Right renal pelvis (tissue), 4 donors: ENCODE results near the gene C22orf39. TPM values are rescaled to one million over a fixed set of nuclear protein-coding genes. Genes with fewer than 3 reads are reported as not detected.
A peak's percentile ranks its signal among the peaks of the same experiment; 100 is the strongest.

Source experiments
- DNase-seq, 4 donors: peaks; one replicate each; pipeline ENCODE4 v3.0.0-alpha.2; 2013; ENCODE audit warnings: low read depth in 4 of 4, low spot score in 3 of 4, missing footprints in 1 of 4
- polyA plus RNA-seq, 4 donors: library from polyadenylated mRNA; unstranded; fragments of 120-200 nt; gene quantifications; one replicate each; pipeline ENCODE4 v1.2.1, GENCODE V29; 2013; ENCODE audit not compliant: insufficient read length in 4 of 4

The C22orf39 gene, protein sequence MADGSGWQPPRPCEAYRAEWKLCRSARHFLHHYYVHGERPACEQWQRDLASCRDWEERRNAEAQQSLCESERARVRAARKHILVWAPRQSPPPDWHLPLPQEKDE
- polyA plus RNA-seq = 10 to 100 TPM; 42.9 to 47.0 (median 44.3) TPM

DNA sequence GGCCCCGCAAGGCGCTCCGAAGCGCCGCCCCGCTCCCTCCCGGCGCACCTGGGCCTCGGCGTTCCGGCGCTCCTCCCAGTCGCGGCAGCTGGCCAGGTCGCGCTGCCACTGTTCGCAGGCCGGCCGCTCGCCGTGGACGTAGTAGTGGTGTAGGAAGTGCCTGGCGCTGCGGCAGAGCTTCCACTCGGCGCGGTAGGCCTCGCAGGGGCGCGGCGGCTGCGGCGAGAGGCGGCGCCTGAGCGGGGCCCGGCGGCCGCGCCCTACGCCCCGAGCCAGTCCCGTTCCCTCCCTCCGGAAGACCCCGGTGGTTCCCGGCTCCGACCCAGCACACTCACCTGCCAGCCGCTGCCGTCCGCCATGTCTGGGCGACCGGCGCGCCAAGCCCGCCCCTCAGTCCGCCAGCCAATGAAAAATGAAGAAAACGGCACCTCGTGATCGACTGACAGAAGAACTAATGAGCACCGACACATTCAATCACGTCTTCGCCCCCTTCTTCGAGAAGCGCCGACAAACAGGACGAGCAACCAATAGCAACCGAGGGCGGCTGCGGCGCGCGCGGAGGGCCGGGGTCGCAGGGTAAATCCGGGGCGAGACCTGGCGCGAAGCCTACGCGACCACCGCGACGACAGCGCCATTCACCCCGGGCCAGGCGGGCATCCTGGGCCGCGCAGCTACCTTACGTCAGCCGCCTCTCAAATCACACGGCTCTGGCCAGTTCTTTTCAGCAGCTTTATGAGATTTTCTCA lies at the start of gene C22orf39:
Gene C22orf39 (minus strand): TSS at position 382 of the 746 bp plus-strand sequence. CDS start 23 bp downstream, at position 359.
- DNase-seq = peak; percentile 81 to 84 (median 83)

DNA sequence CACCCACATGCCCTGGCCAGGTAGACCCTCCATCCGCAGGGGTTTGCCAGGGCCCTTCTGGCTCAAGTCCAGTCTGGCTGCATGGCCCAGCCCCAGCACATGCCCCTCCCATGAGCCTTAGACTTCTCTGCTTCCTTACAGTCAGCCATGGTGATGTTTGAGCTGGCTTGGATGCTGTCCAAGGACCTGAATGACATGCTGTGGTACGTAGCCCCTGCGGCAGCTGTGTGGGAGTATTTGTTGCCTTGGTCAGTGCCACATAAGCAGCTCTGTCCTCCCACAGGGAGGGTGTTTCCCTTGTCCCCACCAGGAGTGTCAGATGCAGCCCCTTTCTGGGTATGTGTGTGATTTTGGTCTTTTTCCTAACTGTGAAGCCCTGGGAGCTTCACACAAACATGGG lies 49.7 kb upstream of the C22orf39 start:
- DNase-seq = no peak

DNA sequence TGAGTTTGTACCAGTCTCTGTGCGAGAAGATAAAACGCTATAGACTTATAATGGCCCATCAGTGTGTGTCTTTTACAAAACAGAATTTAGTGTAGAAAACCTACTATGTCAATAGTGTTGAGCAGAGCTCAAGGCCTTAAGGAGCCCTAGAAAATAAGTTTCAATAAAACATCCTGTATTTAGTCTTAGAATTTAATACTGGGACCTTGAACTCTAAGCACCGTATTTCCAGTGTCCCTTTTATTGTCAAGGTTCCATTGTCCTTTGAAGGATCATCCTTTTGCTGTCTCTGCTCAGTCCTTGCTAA lies 48.8 kb upstream of the C22orf39 start:
- no peak for DNase-seq

DNA sequence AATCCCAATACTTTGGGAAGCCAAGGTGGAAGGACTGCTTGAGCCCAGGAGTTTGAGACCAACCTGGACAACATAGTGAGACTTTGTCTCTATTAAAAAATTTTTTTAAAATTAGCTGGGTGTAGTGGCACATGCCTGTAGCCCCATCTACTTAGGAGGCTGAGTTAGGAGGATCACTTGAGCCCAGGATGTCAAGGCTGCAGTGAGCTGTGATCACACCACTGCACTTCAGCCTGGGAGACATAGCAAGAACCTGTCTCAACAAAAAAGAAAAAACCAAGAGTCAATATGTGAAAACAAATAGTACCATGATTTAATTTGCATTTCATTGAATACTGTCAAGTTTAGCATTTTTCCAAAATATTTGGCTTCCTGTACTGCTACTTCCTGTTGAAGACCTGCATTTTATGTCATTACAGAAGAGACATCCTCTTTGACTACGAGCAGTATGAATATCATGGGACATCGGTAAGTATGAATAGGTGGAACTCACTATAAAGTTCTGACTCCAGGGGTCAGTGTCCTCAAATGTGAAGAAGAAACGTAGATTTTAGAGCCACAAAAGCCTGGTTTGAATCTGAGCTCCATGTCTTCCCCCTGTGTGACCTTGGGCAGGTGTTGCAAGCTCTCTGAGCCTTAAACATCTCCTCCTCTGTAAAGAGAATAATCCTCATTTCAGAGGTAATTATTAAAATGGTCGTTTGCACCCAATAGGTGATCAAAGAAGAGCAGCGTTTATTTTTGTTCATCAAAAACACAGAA lies 48.2 kb upstream of the C22orf39 start:
- DNase-seq = no peak

DNA sequence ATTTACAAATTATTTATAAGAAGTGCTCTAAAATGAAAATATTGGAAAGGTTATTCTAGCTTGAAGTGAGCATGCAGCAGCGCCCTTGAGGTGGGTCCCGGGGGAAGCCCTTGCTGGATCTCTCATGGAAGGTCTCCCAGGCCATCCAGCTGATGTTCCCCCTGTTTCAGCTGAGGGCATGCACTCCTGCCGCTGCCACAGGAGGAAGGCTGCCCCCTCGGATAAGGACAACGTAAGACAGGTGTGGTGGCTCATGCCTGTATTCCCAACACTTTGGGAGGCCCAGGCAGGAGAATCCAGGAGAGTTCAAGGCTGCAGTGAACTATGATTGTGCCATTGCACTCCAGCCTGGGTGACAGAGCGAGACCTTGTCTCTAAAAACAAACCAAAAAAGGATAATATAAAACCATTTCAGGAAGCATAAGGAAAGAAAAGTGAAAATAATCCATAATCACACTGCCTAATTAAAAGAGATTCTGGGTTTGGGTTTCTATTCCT lies 47.2 kb upstream of the C22orf39 start:
- no peak for DNase-seq

DNA sequence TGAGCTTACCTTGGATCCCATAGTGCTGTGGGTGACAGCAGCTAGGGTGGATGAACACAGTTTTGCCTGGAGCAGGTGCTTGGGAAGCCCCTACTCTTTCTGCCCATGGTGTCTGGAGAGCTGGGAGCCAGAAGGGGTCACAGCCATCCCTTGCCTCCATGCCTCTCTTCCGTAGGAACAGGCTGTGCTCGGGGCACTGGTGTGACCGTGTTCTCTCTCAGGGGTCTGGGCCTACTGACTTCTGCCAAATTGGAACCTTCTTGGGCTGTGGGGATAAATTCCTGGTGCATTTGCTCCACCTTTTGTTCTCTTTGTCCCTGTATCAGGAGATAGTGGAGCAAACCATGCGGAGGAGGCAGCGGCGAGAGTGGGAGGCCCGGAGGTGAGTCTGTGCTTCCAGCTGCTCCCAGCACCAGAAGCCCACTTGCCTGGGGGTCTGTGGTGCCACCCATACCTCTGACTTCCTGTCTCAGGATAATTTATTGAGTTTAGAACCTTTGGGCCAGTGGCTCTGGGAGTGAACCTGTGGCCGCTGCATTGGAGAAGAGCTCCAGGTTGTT lies 46.6 kb upstream of the C22orf39 start:
- no peak for DNase-seq

DNA sequence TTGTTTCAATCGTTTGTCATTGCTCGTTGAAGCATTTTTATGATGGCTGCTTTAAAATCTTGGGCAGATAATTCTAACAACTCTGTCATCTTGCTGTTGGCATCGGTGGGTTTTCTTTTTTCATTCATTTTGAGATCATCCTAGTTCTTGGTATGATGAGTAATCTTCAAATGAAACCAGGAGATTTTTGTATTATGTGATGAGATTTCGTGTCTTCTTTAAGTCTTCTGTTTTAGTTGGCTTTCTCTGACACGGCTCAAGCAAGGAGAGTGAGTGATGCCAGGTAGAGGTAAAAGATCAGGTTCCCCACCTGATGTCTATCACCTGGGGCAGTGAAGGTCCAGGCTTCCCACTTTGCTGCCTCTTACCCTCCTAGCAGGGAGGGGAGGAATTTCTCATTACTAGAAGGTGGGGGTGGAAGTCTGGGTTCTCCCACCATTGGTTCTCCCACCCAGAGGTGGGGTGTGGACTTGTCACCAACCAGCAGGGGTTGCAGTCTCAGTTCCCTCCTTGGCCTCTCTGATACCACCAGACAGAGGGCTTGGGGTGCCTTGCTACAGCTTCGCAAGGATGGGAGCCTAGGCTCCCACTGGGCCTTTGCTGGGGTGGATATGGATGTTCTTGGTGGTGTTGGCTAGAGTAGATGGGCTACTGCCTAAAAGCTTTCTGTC lies 45.1 kb upstream of the C22orf39 start:
- DNase-seq = no peak

DNA sequence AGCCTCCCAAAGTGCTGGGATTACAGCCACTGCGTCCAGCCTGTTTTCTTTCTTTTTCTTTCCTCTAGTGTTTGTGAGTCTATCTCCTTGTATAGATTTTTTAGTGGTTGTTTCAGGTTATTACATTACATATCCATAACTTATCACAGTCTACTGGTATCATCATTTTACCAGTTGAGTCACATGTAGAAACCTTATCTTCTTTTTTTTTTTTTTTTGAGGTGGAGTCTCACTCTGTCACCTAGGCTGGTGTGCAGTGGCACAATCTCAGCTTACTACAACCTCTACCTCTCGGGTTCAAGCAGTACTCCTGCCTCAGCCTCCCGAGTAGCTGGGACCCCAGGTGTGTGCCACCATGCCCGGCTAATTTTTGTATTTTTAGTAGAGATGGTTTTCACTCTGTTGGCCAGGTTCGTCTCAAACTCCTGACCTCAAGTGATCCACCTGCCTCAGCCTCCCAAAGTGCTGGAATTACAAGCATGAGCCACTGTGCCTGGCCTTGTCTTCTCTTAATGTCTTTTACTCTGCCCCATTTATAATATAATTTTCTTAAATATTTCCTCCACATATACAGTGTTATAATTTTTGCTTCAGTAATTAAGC lies 43.2 kb upstream of the C22orf39 start:
- DNase-seq = no peak

DNA sequence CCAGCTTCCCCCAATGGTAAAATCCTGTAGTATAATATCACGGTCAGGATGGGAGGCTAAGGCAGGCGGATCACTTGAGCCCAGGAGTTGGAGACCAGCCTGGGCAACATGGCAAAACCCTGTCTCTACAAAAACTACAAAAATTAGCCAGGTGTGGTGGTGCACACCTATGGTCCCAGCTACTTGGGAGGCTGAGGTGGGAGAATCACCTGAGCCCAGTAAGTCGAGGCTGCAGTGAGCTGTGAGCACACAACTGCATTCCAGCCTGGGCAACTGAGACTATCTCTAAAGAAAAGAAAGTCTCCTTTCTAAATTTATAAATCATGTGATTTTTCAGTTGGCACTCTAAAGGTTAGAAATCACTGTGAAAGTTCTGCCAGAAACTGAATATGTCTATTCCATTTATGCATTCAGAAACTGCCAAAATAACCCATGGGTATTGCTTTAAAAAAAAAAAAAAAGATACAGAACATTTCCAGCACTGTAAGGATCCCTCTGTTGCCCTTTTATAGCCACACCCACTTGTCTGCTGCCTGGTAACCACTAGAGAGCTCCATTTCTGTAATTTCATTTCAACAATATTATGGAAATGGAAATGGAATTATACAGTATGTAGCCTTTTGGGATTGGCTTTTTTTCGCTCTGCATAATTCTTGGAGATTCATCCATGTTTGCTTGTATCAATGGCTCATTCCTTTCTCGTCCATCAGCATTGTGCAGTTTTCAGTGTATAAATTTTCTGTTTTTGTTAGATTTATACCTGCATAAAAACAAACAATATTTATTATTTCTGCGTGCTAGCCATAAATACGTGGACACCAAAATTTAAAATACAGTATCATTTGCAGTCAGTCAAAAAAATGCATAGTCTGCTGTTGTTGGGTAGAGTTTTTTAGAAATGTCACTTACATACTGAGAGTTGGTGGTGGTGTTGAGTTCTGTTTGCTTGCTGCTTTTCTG lies 41.7 kb upstream of the C22orf39 start:
- DNase-seq = no peak

DNA sequence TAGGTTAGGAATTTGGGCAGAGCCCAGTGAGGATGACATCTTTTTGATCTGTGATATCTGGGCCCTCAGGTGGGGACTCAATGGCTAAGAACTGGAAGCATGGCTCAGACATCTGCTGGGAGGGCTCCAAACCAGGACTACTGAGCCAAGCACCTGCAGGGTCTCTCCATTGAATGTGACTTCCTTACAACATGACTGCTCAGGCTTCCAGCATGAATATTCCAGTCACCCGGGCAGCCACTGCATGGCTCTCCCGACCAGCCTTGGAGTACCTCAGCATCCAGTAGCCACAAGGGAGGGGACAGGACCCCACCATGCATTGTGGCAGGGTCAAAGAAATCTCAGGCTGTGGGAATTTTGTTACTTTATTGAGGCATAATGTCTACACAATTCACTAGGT lies 40.8 kb upstream of the C22orf39 start:
- no peak for DNase-seq

DNA sequence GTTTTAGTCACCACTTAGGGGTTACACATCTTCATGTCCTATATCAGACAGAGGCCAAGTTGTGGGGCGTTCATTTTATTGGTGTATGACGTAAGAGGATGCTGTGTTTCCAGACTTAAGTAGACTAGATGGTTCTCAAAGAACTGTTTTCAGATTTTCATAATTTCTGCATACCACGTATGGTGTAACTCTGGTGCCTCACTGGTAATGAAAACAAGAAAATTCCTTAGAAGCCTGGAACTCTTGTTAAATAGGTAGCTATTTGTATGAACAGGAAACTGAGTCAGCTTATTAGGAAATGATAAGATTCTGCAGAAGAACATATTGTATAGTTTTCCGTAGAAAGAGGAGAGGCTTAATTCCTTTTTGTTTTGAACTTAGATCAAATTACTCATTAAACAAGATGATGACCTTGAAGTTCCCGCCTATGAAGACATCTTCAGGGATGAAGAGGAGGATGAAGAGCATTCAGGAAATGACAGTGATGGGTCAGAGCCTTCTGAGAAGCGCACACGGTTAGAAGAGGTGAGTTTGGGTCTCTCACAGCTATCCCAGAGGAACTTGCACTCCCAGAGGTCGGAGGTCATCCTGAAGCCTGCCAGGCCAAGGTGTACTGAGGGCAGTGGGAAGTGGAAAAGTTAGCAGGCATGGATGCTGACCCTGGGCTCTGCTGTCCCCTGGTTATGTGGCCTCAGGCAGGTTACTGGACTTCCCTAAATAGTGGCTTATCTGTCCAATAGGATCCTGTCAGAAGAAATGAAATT lies 36.2 kb upstream of the C22orf39 start:
- no peak for DNase-seq

DNA sequence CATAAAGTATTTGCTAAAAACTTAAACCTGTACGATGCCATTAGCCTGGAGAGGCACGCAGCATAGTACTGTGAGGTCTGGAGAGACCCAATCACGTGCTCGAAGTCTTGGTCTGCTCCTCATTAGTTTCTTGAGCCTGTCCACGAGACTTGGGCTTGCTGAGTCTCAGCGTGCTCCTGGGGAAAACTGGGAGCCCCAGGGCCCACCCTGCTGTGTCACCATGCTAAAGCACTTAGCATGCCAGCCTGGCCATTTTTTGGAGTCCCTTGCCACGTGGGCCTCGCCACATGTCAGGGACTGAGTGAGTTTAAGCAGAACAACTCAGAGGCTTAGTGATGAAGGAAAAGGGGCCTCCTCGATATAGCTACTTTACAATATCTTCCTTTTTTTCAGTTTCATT lies 34.8 kb upstream of the C22orf39 start:
- no peak for DNase-seq

DNA sequence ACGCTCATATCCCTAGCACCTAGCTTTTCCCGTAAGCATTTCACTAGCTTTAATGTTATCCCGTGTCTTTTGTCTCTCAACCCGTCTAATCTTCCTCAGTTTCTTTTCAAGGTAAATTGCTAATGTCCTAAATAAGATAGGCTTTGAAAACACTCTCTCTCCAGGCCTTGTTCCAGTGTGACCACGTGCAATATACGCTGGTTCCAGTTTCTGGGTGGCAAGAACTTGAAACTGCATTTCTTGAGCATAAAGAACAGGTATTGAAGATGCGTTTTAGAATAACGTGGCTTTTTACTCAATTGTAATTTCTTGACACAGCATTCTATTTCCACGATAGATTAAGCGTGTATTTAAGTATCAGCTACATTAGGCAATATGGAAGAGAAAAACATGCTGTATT lies 33.3 kb upstream of the C22orf39 start:
- no peak for DNase-seq

DNA sequence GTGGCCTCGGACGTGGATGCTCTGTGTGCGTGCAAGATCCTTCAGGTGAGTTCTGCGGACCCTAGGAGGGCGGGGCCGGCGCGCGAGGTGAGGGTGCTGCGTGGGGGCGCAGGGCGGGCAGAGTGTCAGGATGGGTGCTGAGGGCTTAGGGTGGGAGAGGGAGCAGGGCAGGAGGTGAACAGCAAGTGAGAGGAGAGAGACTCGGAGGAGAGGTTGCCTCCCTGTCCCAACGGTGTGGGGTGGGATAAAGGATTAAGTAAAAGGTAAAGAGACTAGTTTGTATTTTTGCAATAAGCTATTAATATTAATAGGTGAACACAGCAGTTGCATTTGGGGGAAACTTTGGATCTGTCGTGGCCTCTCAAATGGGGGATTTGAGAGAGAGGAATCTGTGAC lies 32.7 kb upstream of the C22orf39 start:
- DNase-seq = no peak

DNA sequence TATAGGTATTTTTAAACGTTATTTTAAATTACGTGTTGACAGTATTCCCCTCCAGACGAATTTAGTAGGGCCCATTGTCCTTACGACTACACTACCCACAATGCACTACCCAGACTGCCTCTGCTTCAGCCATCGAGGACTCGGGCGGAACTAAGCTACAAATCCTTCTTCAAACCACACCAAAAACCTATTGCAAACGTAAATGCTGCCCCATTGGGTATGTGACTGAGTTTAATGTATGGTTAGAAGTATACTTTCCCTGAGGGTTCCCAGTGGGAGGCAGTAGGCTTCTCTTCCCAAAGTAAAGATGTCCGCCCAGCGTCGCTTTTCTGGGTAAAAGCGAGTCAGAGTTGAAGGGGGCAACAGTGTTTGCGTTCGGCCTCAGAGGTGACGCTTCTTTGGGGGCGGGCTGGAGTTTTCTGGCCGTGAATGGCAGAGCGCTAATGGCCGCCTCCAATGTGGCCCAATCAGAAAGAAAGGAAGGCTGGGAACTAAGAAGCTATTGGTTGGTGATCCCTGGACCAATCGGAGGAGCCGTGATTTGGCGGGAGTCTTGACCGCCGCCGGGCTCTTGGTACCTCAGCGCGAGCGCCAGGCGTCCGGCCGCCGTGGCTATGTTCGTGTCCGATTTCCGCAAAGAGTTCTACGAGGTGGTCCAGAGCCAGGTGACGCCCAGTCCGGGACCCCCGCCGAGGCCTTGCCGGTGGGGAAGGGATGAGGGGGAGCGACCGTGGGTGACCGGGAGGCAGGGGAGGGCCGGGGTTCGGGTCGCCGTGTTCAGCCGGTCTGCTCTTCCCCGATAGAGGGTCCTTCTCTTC lies 32.1 kb upstream of the C22orf39 start, which contains the start of gene CDC45:
Gene CDC45 (plus strand): TSS at position 566 of the 818 bp plus-strand sequence. CDS start 49 bp downstream, at position 615.
- peak; percentile 96 to 98 (median 98) for DNase-seq

DNA sequence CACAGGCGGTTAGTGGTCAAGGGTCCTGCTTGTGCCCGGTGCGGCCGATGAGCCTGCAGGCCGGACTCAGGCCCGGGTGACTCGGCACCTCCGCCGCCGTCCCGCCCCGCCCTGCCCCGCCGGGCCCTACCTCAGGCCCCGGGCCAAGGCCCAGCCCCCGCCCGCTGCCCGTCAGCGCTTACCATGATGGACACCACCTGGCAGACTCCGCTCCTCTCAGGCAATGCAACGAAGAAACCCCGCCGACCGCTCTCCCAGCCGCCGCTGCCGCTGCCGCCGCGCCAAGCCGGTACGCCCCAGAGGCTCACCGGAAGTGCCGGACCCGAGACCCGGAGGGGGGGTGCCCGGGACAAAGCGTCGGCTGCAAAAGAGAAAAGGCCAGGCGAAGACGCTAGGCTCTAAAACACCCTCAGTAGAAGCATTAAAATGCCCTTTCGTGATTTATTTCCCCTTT lies 31.4 kb upstream of the C22orf39 start, which contains the start of gene UFD1:
Gene UFD1 (minus strand): TSS at position 293 of the 454 bp plus-strand sequence. CDS start 108 bp downstream, at position 185.
- DNase-seq = peak in 1 of 4 donors; percentile 63
